Dedifferentiated amniotic fluid mesenchymal stem cell (primary cell): ENCODE data around the gene PPIE.

ENCODE experiments used
- DNase-seq: peaks from one replicate; pipeline ENCODE4 v3.0.0-alpha.2; 2016; ENCODE audit errors: extremely low spot score

PPIE gene

DNA sequence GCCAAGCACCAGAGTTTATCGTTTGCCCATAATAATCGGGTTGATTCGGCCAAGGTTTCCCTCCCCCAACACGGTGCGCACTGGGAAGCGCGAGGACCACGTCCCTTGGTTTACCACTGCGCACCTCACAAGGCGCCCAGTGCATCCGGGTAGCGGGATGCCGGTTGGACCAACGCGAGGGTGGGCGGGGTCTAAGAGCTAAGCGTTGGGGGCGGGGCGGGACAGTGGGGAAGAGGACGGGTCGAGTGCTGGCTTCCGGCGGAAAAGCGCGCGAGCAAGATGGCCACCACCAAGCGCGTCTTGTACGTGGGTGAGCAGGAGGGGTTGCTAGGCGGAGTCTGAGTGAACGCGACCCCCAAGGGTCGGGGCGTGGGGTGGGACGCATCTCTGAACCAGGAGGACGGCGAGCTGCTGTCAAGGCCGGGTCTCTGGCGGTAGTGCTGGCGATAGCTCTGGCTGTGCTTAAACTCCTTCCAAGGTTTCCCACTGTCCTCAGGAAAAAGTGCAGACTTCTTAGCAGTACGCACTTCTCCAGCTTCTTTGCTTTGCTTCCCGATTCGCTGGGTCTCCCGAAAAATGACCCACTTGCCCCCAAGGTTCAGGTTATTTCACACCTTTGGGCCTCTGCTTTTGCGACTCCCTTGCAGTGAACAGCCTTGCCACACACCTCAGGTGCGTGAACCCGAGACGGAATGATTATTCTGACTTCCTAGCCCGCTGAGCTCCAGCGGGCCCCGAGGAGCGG is at the start of gene PPIE:
Gene PPIE, plus strand, starts transcription at position 261 of the 745 bp plus-strand sequence. Its CDS starts 19 bp downstream, at position 280.
- peak; percentile 88 for DNase-seq

DNA sequence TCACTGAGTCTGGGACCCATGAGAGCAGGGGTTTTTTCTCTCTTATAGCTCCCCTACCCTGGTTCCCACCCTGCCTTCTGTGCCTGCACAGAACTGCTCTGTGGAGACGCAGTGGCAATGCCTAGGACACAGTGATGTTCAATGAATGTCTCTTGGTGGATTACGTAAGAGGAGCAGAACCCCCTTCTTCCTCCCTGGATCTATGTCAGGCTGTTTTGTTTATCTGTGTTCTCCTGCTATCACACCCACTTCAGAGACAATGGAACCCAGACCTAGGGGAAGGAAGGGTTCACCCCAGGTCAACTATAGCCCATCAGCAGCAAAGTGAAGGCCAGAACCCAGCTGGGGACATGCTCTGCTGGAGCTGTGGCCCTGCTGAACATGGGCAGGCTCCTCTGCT is 49.5 kb upstream of the PPIE start:
- DNase-seq = no peak

DNA sequence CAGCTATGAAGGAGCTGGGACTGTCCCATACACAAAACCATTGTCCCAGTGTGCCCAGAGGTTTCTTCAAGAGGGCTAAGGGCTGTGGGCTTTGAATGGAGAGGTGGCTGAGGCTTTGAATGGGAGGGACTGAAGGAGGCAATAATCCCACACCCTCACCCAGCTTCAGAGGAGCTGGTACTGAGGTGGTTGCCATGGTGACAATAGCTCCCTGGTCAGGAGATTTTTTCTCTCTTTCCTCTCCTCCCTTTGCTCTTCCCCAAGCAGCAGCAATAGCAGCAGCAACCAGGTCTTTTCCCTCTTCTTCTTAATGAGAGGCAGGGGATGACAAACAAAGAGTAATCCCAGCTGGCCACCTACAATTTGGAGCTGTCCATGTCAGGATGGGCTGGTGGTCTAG is 49.0 kb upstream of the PPIE start:
- DNase-seq = no peak

DNA sequence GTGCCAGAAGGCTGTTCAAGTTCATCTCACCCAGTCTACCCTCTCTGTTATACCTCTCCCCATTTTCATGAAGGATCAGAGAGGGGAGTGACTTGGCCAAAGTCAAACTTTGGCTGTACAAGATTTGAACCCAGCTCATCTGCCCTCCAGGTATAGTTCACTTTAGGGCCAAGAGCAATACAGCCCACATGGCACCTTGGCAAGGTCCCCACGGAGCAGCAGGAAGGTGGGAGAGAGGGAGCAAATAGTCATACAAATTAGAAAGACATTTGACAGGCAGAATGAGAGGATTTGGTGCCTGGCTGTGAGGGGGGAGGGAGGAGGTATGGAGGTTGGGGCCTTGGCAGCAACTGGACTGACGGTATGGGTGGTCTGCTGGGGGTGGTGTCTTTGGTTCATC is 48.5 kb upstream of the PPIE start:
- DNase-seq = no peak

DNA sequence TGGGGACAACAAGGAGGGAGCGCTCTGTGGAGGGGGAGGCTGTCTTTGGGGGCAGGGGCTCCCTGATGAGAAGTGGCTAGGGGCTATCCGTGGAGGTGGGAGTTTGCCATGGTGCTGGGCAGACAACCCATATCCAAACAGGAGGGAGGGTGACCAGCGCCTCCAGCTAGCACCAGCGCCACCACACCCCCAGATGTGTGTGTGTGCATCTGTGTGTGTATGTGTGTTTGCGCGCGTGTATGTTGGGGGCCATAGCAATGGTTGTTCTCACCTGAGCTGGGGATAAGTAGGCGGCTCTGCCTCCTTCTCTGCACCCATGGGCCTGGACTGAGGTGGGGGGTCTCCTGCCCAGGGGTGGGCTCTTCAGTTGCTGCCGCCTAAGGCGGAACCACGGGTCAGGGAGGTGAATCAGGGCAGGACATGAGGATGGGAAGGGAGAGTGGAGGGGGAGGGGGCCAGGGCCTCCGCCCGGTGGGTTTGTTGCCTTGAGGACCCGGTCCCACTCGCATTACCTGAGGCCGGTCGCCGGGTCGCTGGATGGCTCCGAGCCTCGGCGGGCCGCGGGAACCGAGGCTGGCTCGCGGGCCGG is 47.8 kb upstream of the PPIE start:
- DNase-seq = no peak

DNA sequence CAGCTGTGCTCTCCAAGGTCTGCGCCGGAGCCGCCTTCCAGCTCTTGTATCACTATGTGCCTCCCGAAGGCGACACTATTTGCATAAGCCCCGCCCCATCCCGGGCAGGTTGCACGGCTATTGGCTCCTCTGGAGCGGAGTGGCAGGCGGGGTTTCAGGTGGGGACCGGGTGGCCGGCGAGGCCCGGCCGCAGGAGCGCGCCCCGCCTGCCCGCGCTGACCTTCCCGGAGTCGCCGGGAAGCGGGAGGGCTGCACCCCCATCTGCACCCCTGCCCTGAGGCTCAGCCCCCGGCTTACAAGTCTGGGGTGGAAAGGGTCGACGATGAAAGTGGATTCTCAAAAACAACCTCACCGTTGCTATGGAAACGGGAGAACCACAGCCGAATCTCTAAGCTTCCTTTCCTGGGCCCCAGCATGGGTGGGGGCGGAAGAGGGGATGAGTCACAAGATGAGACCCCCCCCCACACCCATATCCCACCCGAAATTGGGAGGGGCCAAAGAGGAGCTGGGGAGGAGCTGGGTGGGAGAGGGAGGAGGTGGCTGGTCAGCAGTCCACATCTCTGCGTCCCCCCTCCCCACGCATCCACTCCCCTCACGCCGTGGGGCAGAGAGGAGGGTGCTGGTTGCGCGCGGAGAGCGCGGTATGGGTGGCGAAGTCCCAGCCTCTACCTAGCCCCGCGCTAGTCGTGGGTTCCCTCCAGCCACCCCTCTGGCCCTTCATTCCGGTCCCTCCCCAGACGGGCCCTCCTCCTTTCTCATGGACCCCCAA is 47.1 kb upstream of the PPIE start, which contains the start of gene HPCAL4:
Gene HPCAL4, minus strand, starts transcription at position 51 of the 769 bp plus-strand sequence. CDS start 6,830 bp downstream, outside the sequence.
- DNase-seq = no peak

DNA sequence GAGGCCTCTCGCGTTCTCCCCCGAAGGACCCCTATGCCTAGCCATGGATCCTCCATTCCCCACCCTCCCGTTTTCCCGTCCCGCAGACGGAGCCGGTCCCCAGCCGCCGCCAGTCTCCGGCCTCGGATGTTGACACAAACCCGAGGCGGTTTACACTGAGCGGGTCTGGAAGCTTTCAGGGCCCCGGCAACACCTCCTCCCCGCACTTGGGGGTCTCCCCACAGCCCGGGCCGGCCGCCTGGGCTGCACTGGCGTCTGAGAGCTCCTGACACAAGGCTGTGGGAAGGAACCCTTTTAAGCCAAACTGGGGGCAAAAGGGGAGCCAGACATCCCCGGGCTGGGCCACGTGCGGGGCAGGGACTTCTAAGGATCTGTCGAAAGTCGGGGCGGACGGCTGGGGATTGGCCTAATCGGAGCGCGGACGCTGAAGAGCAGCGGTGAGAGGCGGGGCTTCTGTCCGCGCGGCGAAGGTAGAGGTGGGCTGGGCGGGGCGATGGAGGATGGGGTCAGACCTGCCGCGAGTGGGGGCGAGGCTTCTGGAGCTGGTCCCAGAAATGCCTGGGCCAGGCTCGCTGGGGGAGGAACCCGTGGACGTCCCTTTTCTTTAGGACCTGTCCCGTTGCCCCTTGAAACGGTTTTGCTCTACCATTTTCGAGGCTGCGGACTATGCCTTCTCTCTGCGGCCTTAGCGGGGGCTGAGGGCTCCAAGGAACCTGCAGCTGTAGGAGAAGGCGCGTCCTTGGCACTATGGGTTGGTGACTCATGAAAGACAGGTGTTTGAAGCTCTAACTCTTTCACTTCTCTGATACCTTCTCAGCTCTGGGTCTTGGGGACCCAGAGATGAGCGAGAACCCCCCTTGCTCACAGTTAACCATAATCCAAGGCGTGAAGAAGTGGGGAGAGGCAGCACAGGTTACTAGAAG is 46.3 kb upstream of the PPIE start:
- DNase-seq = no peak

DNA sequence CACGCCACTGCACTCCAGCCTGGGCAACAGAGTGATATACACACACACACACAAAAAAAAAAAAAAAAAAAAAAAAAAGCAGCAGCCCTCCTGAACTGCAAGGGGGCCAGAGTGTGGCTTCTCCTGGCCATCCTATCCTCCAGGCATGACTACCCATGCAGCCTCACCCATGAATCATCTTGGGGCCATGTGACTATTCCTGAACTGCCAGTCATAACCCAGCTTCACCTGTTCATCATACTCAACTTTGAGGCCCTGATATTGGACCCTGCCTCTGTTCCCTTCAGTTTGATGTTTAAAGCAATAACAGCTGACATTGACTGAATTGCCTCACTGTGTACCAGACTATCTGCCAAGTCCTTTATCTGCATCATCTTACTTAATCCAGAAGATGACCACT is 44.7 kb upstream of the PPIE start:
- DNase-seq = no peak

DNA sequence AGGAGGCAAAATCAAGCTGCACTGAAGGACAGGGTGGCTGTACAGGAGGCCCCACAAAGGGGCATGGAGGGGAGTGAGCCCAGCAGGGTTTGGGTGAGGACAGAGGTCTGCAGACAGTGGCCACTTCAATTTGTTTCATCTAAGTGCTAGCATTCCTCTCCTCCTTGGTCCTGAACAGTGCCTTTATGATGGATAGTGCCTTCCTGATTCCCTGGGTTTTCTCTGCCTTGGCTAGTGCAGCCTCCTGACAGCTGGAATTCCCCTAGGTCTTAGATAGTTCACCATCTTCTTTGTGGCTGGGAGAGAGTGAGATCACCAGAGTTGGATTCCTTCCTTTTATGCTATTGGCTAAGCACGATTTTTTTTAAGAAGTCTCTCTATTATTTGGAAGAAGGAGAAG is 43.7 kb upstream of the PPIE start:
- no peak for DNase-seq

DNA sequence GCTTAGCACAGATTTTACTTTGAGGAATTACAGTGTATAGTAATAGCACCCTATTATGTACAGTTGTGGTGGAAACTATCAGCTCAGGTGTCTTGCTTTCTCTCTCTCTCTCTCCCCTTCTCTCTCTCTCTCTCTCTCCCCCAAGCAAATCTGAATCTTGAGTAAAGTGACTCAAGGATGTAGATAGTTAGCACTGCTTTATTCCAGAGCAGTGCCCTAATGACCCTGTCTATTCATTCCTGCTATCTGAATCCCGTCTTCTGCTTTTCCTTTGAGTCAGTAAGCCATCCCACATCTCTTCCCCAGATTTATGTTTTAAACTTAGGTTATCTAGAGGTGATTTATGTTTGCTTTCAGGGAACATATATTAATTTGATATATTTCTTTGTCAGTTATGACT is 42.2 kb upstream of the PPIE start:
- no peak for DNase-seq

DNA sequence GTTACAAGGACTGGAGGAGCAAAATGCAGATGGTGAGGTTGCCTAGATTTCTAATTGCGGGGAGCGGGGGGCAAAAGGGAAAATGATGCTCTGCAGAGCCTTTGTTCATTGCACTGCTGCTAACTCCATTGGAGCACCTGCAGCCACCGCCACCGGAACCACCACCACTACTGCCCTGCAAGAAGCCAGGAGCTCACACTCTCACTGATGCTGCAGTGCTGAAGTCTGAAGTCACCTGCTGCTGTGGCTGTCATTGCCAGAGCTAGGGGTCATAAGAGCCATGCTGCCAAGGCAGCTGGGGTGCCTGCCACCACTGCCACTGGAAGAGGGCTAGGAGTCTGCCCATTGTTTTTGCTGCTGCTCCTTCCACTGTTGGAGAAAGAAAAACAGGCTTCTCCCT is 40.1 kb upstream of the PPIE start:
- DNase-seq = no peak

DNA sequence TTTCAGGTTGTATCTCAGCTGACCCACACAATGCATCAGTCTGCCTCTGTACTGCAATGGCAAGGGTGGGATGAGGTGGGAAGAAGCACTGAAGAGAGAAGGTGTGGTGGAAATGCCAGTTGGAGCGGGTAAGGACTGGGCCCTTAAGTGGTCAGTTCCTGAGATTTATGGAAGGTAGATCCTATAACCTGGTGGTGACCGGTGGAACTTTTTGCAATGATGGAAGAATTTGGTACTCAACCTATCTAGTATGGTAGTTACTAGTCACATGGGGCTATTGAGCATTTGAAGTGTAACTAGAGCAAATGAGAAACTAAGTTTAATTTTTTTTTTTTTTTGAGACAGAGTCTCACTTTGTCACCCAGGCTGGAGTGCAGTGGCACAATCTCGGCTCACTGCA is 39.3 kb upstream of the PPIE start:
- no peak for DNase-seq

DNA sequence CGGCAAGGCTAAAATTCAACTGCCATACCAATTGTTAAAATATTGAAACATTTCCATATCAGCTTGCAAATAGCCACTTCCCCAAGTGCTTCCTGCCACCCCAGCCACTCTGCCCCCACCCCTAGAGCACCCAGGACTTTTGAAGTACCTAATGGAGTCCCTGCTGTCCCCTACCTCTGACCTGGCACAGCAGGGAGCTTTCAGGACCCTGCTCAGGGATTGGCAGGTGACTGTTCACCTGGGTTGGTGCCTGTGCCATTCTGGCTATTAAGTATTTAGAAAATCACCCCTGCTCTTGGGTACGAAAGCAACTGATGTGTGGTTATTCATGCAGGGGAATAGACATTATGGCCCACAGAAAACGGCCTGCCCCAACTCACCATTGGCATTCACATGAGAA is 38.3 kb upstream of the PPIE start:
- DNase-seq = no peak

DNA sequence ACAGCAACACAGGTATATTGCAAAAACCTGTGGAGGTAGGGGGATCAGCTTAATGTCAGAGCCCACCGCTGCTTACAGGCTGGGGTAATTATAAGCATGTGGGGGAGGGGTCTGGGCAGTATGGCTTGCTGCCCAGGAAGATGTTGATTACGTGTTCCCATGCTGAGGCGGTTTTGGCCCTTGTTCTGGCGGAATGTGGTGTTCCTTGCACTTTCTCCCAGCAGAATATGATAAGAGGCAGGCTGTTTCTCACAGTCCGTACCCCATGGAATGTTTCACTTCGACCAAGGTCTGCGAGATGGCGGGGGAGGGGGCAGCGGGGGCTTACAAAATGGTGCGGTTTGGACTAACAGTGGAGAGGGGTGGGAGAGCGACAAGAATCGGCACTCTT is 37.6 kb upstream of the PPIE start:
- DNase-seq = no peak

DNA sequence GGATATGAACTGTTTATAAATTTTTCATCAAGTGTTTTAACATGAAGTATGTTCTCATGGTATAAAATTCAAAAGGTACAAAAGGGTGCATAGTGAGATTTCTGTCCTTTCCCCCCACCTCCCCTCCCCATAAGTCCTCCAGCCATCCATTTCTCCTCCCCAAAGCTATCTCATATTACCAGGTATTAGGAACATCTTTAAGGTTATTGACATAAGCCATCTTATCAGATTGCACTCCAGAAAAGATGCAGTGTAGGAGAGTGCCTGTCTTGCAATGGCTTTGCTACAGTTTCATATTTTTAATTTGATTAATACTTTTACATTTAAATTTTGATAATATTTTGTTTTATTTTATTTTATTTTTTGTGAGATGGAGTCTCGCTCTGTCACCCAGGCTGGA is 33.9 kb upstream of the PPIE start:
- DNase-seq = no peak

DNA sequence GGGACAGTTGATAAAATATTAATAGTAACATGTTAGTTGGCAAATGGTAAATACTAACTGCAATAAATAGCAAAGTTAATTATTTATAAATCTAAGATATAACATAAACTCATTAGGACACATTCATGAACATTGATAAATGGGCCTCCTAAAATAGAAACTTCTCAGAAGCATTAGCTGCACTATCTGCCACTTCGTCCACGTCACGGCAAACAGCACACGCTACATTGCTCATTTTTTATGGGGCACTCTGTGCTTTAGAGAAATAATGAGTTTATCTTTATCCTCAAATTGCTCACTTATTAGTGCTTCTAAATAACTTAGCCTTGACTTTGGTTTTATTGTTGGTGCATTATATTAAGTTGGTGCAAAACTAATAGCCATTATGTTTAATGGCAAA is 31.2 kb upstream of the PPIE start:
- no peak for DNase-seq

DNA sequence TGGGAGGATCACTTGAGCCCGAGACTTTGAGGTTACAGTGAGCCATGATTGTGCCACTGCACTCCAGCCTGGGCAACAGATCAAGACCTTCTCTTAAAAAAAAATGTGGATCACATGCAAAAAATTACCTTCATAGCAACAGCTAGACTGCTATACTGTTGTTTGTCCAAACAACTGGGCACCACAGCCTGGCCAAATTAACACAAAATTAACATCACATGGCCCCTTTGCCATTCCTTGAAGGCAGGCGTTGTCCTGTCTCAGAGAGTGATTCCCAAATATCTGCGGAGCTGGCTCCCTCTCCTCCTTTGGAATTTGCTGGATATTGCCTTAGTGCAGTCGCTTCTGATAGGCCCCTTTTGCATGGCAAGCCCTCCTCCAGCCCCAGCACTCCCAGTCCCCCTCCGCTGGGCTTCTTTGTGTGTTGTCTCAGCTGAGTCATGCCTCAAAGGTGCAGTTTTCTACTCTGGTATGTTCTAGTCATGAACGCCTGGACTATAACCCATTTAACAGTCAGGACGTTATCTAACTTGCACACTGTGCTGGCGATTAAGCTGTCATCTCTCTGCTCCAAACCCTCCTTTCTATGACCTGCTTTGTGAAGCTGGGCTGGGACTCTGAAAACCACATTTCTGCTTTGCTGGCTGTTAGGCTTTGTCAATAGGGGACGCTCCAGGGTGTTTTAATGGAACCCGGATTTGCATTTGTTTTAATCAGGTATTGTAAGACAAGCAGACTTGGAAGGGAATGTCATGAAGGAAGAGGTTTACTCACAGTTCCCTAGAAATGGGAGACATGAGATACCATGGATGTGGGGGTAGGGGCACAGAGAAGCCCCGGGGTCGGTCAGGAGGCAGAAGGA is 27.3 kb upstream of the PPIE start:
- DNase-seq = no peak

DNA sequence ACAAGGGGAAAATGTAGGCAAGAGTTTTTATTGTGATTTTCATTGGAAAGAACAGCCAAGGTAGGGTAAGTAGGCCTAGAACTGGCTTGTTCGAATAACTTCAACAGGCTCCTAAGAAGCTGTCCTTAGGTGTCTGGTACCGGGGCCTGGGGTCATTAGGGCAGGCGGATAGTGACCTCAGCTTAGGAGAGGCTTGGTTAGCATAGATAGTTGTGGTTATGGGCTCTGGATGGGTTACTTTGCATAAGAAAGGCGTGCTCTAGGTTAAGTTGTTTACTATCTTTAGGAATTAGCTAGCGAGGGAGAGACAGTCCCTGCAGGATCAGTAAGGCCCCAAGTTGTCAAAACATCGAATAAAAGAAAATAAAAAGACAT is 26.7 kb upstream of the PPIE start:
- DNase-seq = no peak

DNA sequence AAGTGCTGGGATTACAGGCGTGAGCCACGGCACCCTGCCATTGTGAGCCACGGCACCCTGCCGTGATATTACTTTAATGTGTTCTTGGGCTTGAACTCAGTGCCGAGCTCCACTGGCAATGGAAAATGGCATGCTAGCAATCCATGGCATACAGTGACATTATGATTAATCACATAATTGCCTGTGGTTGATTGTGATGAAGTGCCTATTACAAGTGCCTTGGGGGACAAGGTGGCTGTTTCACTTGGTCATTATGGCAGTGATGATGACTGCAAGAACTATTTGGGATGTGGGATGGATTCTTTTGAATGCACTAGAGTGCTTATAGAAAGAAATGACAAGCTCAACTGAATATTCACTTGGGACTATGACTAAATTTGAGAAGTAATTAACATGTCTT is 25.1 kb upstream of the PPIE start:
- DNase-seq = no peak

DNA sequence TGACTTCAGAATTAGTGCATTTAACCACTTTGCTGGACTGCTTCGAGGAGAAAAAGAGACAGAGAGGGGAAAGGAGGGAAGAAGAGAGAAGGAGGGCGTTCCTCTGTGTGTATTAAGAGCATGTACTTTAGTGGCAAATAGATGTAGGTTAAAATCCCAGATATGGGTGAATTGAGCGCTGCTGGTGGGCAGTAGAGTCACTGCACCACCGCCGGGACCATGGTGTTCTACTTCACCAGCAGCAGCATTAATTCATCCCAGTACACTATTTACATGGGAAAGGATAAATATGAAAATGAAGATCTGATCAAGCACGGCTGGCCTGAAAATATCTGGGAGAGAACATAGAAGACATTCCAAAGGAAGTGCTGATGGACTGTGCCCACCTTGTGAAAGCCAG is 20.9 kb upstream of the PPIE start:
- DNase-seq = no peak
